MCF 10A (cell line): ENCODE results near the gene ZNG1F. TPM values are rescaled to one million over a fixed set of nuclear protein-coding genes. Genes with fewer than 3 reads are reported as not detected.
"Not testable (repeated sequence)": the region's sequence is repeated elsewhere in the genome, so short reads cannot be mapped to it uniquely, and the experiment has no call there.

Source experiments
- BruUV-seq: library from RNA; stranded (reverse); fragments of 400-500 nt; replicated peaks from 2 replicates; lab custom pipeline; 2021; lab: Mats Ljungman, UMichigan
- CTCF ChIA-PET: fragments of 300-600 bp; sonication (Branson Sonifier 250); formaldehyde crosslinking; extraction: SDS; loops from one replicate; lab custom pipeline; 2021; ENCODE audit warnings: antibody characterized with exemption, inconsistent platforms; lab: Yijun Ruan, JAX
- POLR2A ChIA-PET: fragments of 300-600, 350-650 bp; sonication (Branson Sonifier 250); formaldehyde crosslinking; extraction: SDS; loops from one replicate; lab custom pipeline; 2020; ENCODE audit warnings: antibody characterized with exemption, inconsistent platforms; lab: Yijun Ruan, JAX
- DNase-seq: peaks from one replicate; pipeline ENCODE4 v3.0.0-alpha.2; 2018; ENCODE audit not compliant: unreplicated experiment
- H3K27ac Mint-ChIP-seq: one replicate; pipeline ENCODE4 v1.8.0; 2022; ENCODE audit warnings: mild to moderate bottlenecking, low read depth, mixed read lengths; ENCODE audit not compliant: unreplicated experiment
- H3K27me3 Mint-ChIP-seq: one replicate; pipeline ENCODE4 v1.8.0; 2022; ENCODE audit warnings: mixed read lengths; ENCODE audit not compliant: insufficient read depth, unreplicated experiment
- H3K36me3 Mint-ChIP-seq: one replicate; pipeline ENCODE4 v1.8.0; 2022; ENCODE audit warnings: mild to moderate bottlenecking, moderate library complexity, mixed read lengths; ENCODE audit not compliant: insufficient read depth, unreplicated experiment
- H3K4me1 Mint-ChIP-seq: one replicate; pipeline ENCODE4 v1.8.0; 2022; ENCODE audit warnings: mixed read lengths; ENCODE audit not compliant: insufficient read depth, unreplicated experiment
- H3K4me3 Mint-ChIP-seq: one replicate; pipeline ENCODE4 v1.8.0; 2022; ENCODE audit warnings: mild to moderate bottlenecking, moderate library complexity, mixed read lengths; ENCODE audit not compliant: unreplicated experiment
- H3K9me3 Mint-ChIP-seq: one replicate; pipeline ENCODE4 v1.8.0; 2022; ENCODE audit warnings: mixed read lengths; ENCODE audit not compliant: unreplicated experiment
- intact Hi-C: fragments of 100-400 bp; cut with micrococcal nuclease; formaldehyde crosslinking; loops from 2 replicates; pipeline ENCODE4 v1.14.1; 2022
- total RNA-seq: library from RNA; stranded (reverse); gene quantifications from 2 replicates; pipeline ENCODE4 v1.2.3, GENCODE V29; 2022
- TF ChIP-seq, protein P1 (sequence below): fragments of 200-600 bp; IDR thresholded peaks from one replicate; pipeline ENCODE4 v1.8.0; 2022; ENCODE audit warnings: antibody characterized with exemption, mild to moderate bottlenecking; ENCODE audit not compliant: unreplicated experiment

ZNG1F gene
- total RNA-seq, 1 experiment from 2014 or later = 30.5 TPM

DNA sequence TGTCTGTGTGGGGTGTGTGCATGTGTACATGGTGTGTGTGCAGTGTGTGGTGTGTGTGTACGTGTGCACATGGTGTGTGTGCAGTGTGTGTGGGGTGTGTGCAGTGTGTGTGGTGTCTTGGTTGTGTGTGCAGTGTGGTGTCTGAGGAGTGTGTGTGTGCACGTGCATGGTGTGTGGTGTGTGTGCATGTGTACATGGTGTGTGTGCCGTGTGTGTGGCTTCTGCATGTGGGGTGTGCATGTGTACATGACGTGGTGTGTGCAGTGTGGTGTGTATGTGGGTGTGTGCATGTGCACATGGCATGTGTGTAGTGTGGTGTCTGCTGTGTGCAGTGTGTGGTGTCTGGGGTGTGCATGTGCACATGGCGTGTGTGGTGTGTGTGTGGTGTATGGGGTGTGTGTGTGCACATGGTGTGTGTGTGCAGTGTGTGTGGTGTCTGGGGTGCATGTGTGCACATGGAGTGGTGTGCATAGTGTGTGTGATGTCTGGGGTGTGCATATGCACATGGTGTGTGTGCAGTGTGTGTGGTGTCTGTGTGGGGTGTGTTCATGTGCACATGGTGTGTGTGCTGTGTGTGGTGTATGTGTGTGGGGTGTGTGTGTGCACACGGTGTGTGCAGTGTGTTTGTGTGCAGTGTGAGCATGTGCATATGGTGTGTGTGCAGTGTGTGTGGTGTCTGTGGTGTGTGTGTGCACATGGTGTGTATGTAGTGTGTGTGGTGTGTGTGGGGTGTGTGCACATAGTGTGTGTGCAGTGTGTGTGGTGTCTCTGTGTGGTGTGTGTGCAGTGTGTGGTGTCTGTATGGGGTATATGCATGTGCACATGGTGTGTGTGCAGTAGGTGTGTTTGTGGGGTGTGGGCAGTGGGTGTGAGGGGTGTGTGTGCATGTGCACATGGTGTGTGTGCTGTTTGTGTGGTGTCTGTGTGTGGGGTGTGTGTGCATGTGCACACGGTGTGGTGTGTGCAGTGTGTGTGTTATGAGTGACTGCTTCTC is 40.6 kb upstream of the ZNG1F start:
- CTCF ChIA-PET = no interaction called here
- no TSS peak for BruUV-seq
- Mint-ChIP-seq H3K36me3 (no peaks in the 10 kb centered on the region), H3K27ac (no peak overlapping the region), H3K4me3 (no peak overlapping the region), H3K9me3 (no peaks in the 10 kb centered on the region), H3K4me1 (no peaks in the 10 kb centered on the region), H3K27me3 (no peaks in the 10 kb centered on the region)
- intact Hi-C loops = no loop called here
- TF ChIP-seq, protein P1, sequence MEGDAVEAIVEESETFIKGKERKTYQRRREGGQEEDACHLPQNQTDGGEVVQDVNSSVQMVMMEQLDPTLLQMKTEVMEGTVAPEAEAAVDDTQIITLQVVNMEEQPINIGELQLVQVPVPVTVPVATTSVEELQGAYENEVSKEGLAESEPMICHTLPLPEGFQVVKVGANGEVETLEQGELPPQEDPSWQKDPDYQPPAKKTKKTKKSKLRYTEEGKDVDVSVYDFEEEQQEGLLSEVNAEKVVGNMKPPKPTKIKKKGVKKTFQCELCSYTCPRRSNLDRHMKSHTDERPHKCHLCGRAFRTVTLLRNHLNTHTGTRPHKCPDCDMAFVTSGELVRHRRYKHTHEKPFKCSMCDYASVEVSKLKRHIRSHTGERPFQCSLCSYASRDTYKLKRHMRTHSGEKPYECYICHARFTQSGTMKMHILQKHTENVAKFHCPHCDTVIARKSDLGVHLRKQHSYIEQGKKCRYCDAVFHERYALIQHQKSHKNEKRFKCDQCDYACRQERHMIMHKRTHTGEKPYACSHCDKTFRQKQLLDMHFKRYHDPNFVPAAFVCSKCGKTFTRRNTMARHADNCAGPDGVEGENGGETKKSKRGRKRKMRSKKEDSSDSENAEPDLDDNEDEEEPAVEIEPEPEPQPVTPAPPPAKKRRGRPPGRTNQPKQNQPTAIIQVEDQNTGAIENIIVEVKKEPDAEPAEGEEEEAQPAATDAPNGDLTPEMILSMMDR = no peak
- POLR2A ChIA-PET = no interaction called here
- peak; percentile 0 for DNase-seq

DNA sequence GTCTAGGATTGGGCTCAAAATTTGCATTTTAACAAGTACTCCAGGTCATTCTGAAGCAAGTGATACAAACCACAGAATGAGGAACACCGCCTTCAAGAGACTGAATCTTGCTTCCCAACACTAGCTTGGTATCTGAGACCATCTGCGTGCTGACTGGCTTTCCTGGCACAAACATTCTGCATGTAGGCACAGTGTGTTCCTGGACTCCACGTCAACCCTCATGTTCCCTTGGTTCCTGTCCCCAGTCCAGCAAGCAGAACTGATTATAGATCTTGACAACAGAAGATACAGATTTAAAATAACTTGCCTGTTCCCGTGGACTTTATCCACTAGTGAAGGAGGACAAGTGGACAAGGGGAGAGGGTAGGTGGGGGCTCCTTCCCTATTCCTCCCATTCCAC is 30.7 kb upstream of the ZNG1F start:
- intact Hi-C loops, H3K4me1 Mint-ChIP-seq, H3K9me3 Mint-ChIP-seq, POLR2A ChIA-PET, H3K27me3 Mint-ChIP-seq, H3K4me3 Mint-ChIP-seq, BruUV-seq, H3K36me3 Mint-ChIP-seq, DNase-seq, H3K27ac Mint-ChIP-seq, CTCF ChIA-PET: not testable (repeated sequence)

DNA sequence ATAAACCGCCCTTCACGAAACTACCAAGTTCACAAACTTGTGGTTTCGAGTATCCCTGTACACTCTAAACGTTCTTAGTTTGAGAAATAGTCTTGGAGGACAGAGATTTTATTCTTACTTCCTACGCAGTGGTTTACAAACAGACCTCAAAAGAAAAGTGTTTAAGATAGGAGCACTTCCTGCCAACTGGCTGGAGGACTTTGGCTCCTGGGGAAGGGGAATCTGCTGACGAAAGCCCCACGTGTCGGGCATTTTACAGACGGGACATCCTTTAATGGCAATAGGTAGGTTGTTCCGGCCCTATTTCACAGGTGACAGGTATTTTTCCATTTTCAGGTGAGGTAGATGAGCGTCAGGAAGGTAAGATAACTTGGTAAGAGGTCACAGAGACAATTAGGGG is 678 bp downstream of the ZNG1F start:
- H3K27ac Mint-ChIP-seq, H3K27me3 Mint-ChIP-seq, H3K4me3 Mint-ChIP-seq, intact Hi-C loops, DNase-seq, H3K36me3 Mint-ChIP-seq, H3K9me3 Mint-ChIP-seq, BruUV-seq, CTCF ChIA-PET, POLR2A ChIA-PET, H3K4me1 Mint-ChIP-seq: not testable (repeated sequence)

DNA sequence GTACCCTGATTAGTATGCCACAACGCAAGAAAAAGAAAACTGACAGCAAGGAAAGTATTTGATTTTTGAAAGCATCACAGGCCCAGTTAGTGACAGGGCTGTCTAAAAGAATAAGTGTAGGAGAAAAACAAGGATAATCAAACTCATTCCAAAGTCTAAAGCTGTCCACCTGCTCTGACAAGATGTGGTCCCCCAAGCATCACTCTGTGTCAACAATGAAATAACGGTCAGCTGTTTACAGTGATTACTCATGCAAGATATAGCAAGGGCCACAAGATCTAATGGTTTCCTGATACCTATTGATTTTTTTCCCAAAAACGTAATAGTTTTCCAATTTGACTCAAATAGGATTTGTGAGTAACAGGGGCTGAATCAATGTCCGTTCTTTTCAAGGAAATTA is 14.1 kb downstream of the ZNG1F start:
- H3K27ac Mint-ChIP-seq, BruUV-seq, H3K36me3 Mint-ChIP-seq, DNase-seq, H3K9me3 Mint-ChIP-seq, H3K27me3 Mint-ChIP-seq, CTCF ChIA-PET, H3K4me1 Mint-ChIP-seq, intact Hi-C loops, POLR2A ChIA-PET, H3K4me3 Mint-ChIP-seq: not testable (repeated sequence)

DNA sequence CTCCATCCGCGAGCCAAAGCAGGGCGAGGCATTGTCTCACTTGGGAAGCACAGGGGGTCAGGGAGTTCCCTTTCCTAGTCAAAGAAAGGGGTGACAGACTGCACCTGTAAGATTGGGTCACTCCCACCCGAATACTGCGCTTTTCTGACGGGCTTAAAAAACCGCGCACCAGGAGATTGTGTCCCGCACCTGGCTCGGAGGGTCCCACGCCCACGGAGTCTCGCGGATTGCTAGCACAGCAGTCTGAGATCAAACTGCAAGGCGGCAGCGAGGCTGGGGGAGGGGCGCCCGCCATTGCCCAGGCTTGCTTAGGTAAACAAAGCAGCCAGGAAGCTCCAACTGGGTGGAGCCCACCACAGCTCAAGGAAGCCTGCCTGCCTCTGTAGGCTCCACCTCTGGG is 39.0 kb downstream of the ZNG1F start:
- DNase-seq, POLR2A ChIA-PET, intact Hi-C loops, H3K27me3 Mint-ChIP-seq, CTCF ChIA-PET, H3K4me1 Mint-ChIP-seq, H3K4me3 Mint-ChIP-seq, H3K9me3 Mint-ChIP-seq, H3K27ac Mint-ChIP-seq, H3K36me3 Mint-ChIP-seq, BruUV-seq: not testable (repeated sequence)

DNA sequence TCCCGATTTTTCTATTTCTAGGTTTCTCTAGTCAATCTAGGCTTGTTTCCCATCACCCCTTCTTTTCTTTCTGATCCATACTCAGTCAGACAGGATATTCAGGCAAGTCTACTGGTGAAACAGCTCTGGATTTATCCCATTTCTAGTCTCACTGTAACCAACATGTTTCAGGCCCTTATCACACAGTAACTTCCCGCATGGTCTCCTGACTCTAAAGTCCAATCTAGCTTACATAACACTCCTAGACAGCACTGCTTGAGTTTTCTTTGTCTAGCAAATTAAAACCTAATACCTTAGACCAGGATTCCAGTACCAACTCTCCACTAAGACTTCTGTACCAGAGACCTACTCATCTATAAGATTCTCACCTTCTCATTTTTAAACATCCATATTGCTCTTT is 47.2 kb downstream of the ZNG1F start:
- H3K27ac Mint-ChIP-seq, H3K27me3 Mint-ChIP-seq, intact Hi-C loops, H3K36me3 Mint-ChIP-seq, H3K4me1 Mint-ChIP-seq, H3K9me3 Mint-ChIP-seq, BruUV-seq, POLR2A ChIA-PET, DNase-seq, H3K4me3 Mint-ChIP-seq, CTCF ChIA-PET: not testable (repeated sequence)

DNA sequence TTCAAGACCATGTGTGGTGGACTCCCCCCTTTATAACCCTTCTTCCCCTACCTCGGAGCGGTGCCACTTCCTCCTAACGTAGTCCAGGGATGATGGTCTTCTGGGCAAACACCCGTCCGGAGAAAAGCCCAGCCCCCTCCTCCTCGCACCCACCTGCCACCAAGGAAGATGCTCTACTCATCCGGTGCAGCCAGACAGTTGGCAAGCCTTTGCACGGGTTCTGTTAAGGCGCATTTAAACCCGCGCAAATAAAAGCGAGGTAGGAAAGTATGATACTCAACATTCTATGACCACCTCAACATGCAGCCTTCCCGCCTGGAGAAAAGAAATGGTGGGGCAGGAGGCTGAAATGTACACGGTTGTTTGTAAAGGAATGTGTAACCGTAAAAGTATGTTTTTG is 60.5 kb downstream of the ZNG1F start, which contains the start of gene FOXD4L6:
FOXD4L6 (minus strand) TSS at position 101 of the 400 bp plus-strand sequence. CDS start 298 bp downstream, outside the sequence.
- H3K36me3 Mint-ChIP-seq, H3K4me1 Mint-ChIP-seq, H3K9me3 Mint-ChIP-seq, DNase-seq, POLR2A ChIA-PET, CTCF ChIA-PET, H3K27me3 Mint-ChIP-seq, intact Hi-C loops, H3K27ac Mint-ChIP-seq, H3K4me3 Mint-ChIP-seq: not testable (repeated sequence)
- BruUV-seq = TSS peak; percentile 25

DNA sequence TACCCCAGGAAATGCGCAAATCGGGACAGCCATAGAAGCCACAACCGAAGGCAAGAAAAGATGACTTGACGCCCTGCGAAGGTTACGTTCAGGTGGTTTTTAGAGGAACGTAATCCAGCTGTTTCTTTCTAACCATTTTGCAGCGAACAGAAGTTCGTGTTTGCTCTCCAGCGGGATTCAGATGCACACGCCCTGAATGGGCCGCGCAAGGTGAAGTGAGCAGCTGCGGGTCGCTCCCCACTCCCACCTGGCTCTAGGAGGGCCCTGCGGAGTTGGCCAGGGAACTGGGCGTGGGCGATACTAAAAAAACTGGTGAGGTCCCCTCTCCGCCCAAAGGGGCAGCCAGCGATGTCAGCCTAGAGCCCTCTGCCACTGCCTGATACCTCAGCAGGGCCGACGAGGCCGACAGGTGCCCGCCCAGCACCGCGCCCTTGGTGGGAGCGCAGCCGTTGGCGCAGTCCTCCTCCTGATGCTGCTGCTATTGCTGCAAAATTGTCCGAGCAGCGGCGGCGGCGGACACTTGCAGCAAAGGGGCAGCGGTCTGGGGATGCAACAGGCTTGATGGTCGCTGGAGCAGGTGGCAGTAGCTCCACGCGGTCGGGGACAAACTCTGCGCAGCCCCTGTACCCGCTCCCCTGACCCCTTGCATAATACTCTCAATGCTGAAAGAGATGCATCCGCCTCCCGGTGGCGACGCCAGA is 62.2 kb downstream of the ZNG1F start:
- BruUV-seq, CTCF ChIA-PET, H3K4me3 Mint-ChIP-seq: not testable (repeated sequence)

More for the DNA sequence above, 62.2 kb downstream of the ZNG1F start:
- H3K36me3 Mint-ChIP-seq, H3K27ac Mint-ChIP-seq, H3K9me3 Mint-ChIP-seq, POLR2A ChIA-PET, H3K27me3 Mint-ChIP-seq, intact Hi-C loops, H3K4me1 Mint-ChIP-seq, DNase-seq: not testable (repeated sequence)
